WTC11 (cell line): ENCODE data around the gene SLC38A4. TPM values are rescaled to one million over a fixed set of nuclear protein-coding genes. Genes with fewer than 3 reads are reported as not detected.

Source experiments
- ATAC-seq: fragments of 200-7000 bp; cut with Tn5 transposase; 2 replicates; pipeline ENCODE4 v1.10.0; 2021; ENCODE audit warnings: mild to moderate bottlenecking, moderate library complexity
- CTCF ChIA-PET: fragments of 300-600 bp; sonication (Branson Sonifier 250); formaldehyde crosslinking; loops from one replicate; lab custom pipeline; 2021; ENCODE audit warnings: antibody characterized with exemption; lab: Charles Lee
- POLR2A ChIA-PET: fragments of 350-600 bp; sonication (Branson Sonifier 250); formaldehyde crosslinking; loops from one replicate; lab custom pipeline; 2021; ENCODE audit warnings: antibody characterized with exemption; lab: Charles Lee
- DNase-seq: peaks from one replicate; pipeline ENCODE4 v3.0.0; 2021; ENCODE audit warnings: low spot score
- H3K27ac Mint-ChIP-seq: 2 replicates; pipeline ENCODE4 v1.8.0; 2021; ENCODE audit warnings: mixed read lengths
- H3K27me3 Mint-ChIP-seq: 2 replicates; pipeline ENCODE4 v1.8.0; 2021; ENCODE audit warnings: low read depth, mild to moderate bottlenecking, moderate library complexity, mixed read lengths
- H3K36me3 Mint-ChIP-seq: 2 replicates; pipeline ENCODE4 v1.8.0; 2021; ENCODE audit warnings: mixed read lengths
- H3K4me1 Mint-ChIP-seq: 2 replicates; pipeline ENCODE4 v1.8.0; 2022; ENCODE audit warnings: mixed read lengths
- H3K4me3 Mint-ChIP-seq: 2 replicates; pipeline ENCODE4 v1.8.0; 2021; ENCODE audit warnings: mild to moderate bottlenecking, moderate library complexity, mixed read lengths
- H3K9me3 Mint-ChIP-seq: 2 replicates; pipeline ENCODE4 v1.8.0; 2021; ENCODE audit warnings: mixed read lengths
- E2F1 ChIP-seq: sonication (generic); formaldehyde crosslinking; IDR thresholded peaks from 2 replicates; pipeline ENCODE4 v1.8.0; 2022; ENCODE audit warnings: mild to moderate bottlenecking, missing genetic modification reagents
- ELF4 ChIP-seq: sonication (generic); formaldehyde crosslinking; IDR thresholded peaks from 2 replicates; pipeline ENCODE4 v1.8.1; 2022; ENCODE audit warnings: low read depth, mild to moderate bottlenecking, moderate library complexity, missing genetic modification reagents
- GABPB1 ChIP-seq: sonication (generic); formaldehyde crosslinking; IDR thresholded peaks from 2 replicates; pipeline ENCODE4 v1.8.1; 2023; ENCODE audit warnings: mild to moderate bottlenecking, missing genetic modification reagents
- HMGA2 ChIP-seq: fragments of 250-450 bp; sonication (Bioruptor Pico); IDR thresholded peaks from 2 replicates; pipeline ENCODE4 v1.4.0; 2021; ENCODE audit warnings: mild to moderate bottlenecking, moderate library complexity
- IRF2 ChIP-seq: sonication (generic); formaldehyde crosslinking; IDR thresholded peaks from 2 replicates; pipeline ENCODE4 v1.8.0; 2022; ENCODE audit warnings: low read depth, missing genetic modification reagents, borderline replicate concordance
- MXD4 ChIP-seq: fragments of 250-450 bp; sonication (Bioruptor Pico); IDR thresholded peaks from 2 replicates; pipeline ENCODE4 v1.8.0; 2021; ENCODE audit warnings: mild to moderate bottlenecking, moderate library complexity, borderline replicate concordance
- NFE2L1 ChIP-seq: sonication (generic); formaldehyde crosslinking; IDR thresholded peaks from 2 replicates; pipeline ENCODE4 v1.8.1; 2023; ENCODE audit warnings: missing genetic modification reagents
- NFYB ChIP-seq: sonication (generic); formaldehyde crosslinking; conservative IDR thresholded peaks from 2 replicates; pipeline ENCODE4 v1.8.0; 2022; ENCODE audit warnings: low read depth, missing genetic modification reagents
- NR3C1 ChIP-seq: sonication (generic); formaldehyde crosslinking; conservative IDR thresholded peaks from 2 replicates; pipeline ENCODE4 v1.8.1; 2023; ENCODE audit warnings: low read depth, mild to moderate bottlenecking, missing genetic modification reagents
- TEAD4 ChIP-seq: sonication (generic); formaldehyde crosslinking; IDR thresholded peaks from 2 replicates; pipeline ENCODE4 v1.8.0; 2022; ENCODE audit warnings: mild to moderate bottlenecking, missing genetic modification reagents
- ZBTB21 ChIP-seq: sonication (generic); formaldehyde crosslinking; IDR thresholded peaks from 2 replicates; pipeline ENCODE4 v1.8.1; 2023; ENCODE audit warnings: mild to moderate bottlenecking, missing genetic modification reagents, borderline replicate concordance
- ZBTB43 ChIP-seq: sonication (generic); formaldehyde crosslinking; IDR thresholded peaks from 2 replicates; pipeline ENCODE4 v1.8.1; 2023; ENCODE audit warnings: mild to moderate bottlenecking, missing genetic modification reagents
- ZMAT4 ChIP-seq: fragments of 250-450 bp; sonication (Bioruptor Pico); IDR thresholded peaks from 2 replicates; pipeline ENCODE4 v1.9.0; 2021; ENCODE audit warnings: mild to moderate bottlenecking
- ZNF423 ChIP-seq: fragments of 250-450 bp; sonication (Bioruptor Pico); IDR thresholded peaks from 2 replicates; pipeline ENCODE4 v2.1.2; 2022; ENCODE audit warnings: mild to moderate bottlenecking, moderate library complexity
- ZNF425 ChIP-seq: fragments of 250-450 bp; sonication (Bioruptor Pico); conservative IDR thresholded peaks from 2 replicates; pipeline ENCODE4 v1.9.0; 2021; ENCODE audit warnings: mild to moderate bottlenecking
- total RNA-seq: library from RNA; stranded (reverse); gene quantifications from 3 replicates; pipeline ENCODE4 v1.2.3, GENCODE V29; 2021
- TF ChIP-seq, protein P1 (sequence below): sonication (generic); formaldehyde crosslinking; IDR thresholded peaks from 2 replicates; pipeline ENCODE4 v1.8.0; 2022; ENCODE audit warnings: mild to moderate bottlenecking, missing genetic modification reagents
- TF ChIP-seq, protein P2 (sequence below): sonication (generic); formaldehyde crosslinking; IDR thresholded peaks from 2 replicates; pipeline ENCODE4 v1.8.1; 2022; ENCODE audit warnings: mild to moderate bottlenecking, moderate library complexity, missing genetic modification reagents
- TF ChIP-seq, protein P3 (sequence below): sonication (generic); formaldehyde crosslinking; IDR thresholded peaks from 2 replicates; pipeline ENCODE4 v1.8.1; 2023; ENCODE audit warnings: mild to moderate bottlenecking, missing genetic modification reagents, moderate library complexity

Gene SLC38A4
- total RNA-seq, 1 experiment from 2014 or later: 6.1 TPM

DNA sequence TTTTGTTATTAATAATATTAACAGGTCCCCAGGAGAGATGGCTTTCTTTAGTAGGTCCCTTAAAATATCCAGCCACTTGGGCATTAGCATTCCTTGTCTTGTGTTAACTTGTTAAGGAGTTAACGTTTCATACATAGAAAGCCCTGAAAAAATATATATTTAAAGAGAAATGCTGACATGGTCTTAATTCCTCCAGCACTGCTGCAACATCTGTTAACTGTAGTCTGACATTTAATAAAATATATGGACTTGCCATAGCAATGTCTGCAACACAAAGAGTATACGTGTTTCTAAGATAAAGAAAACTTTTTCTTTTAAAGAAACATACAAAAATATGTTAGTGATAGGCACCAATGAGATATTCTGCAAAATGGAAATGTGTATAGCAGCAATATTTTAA is 10.0 kb downstream of the SLC38A4 start:
- no peaks in the 10 kb centered on the region for H3K36me3 Mint-ChIP-seq
- H3K9me3 Mint-ChIP-seq: no peaks in the 10 kb centered on the region
- H3K4me3 Mint-ChIP-seq: no peak overlapping the region
- TF ChIP-seq, protein P1, sequence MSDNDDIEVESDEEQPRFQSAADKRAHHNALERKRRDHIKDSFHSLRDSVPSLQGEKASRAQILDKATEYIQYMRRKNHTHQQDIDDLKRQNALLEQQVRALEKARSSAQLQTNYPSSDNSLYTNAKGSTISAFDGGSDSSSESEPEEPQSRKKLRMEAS: no peak
- no peak for TF ChIP-seq TEAD4 (CRISPR knock-in tag)
- no peak for TF ChIP-seq ZMAT4 (CRISPR knock-in tag)
- no peak for TF ChIP-seq ZNF425 (CRISPR knock-in tag)
- TF ChIP-seq ELF4 (CRISPR knock-in tag): no peak
- TF ChIP-seq, protein P2, sequence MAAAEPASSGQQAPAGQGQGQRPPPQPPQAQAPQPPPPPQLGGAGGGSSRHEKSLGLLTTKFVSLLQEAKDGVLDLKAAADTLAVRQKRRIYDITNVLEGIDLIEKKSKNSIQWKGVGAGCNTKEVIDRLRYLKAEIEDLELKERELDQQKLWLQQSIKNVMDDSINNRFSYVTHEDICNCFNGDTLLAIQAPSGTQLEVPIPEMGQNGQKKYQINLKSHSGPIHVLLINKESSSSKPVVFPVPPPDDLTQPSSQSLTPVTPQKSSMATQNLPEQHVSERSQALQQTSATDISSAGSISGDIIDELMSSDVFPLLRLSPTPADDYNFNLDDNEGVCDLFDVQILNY (CRISPR knock-in tag): no peak
- no peak for TF ChIP-seq IRF2
- TF ChIP-seq E2F1 (CRISPR knock-in tag): no peak
- TF ChIP-seq MXD4: no peak
- no peak for TF ChIP-seq HMGA2 (CRISPR knock-in tag)
- TF ChIP-seq ZNF423 (CRISPR knock-in tag): no peak
- no peak for TF ChIP-seq ZBTB43 (CRISPR knock-in tag)
- TF ChIP-seq, protein P3, sequence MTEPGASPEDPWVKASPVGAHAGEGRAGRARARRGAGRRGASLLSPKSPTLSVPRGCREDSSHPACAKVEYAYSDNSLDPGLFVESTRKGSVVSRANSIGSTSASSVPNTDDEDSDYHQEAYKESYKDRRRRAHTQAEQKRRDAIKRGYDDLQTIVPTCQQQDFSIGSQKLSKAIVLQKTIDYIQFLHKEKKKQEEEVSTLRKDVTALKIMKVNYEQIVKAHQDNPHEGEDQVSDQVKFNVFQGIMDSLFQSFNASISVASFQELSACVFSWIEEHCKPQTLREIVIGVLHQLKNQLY (CRISPR knock-in tag): no peak
- no peak for TF ChIP-seq NFE2L1 (CRISPR knock-in tag)
- no peak for TF ChIP-seq NR3C1 (CRISPR knock-in tag)
- no peak for TF ChIP-seq NFYB (CRISPR knock-in tag)
- DNase-seq (no peak), ATAC-seq (no peak)
- ChIA-PET CTCF (interaction anchor here (1.6 kb wide), 1 partner anchor 168 kb away, joined by 3 read pairs; no protein-coding TSS in a partner anchor), POLR2A (no interaction called here)
- H3K4me1 Mint-ChIP-seq: peaks cover 14% of the 10 kb centered on the region
- H3K27me3 Mint-ChIP-seq: no peaks in the 10 kb centered on the region
- no peak overlapping the region for H3K27ac Mint-ChIP-seq

DNA sequence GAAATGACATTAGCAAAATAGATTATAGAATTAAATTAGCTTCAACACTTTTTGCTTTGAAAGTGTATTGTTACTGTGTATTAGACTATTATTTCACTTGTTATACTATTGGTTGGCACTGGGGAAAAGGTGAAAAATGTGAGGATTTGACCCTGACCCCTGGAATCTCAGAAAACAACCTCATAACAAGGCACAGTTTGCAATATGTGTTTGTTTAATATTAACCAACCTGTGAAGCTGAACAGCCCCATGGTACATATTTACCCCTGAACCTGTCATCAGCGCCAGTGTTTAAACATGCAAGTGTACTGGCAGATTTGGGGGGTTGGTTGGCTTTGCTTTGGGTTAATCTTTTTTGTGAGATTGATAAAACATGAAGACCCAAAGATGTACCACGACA is 11.7 kb downstream of the SLC38A4 start:
- POLR2A ChIA-PET: no interaction called here
- Mint-ChIP-seq H3K9me3 (no peaks in the 10 kb centered on the region), H3K4me3 (no peak overlapping the region)

More for the DNA sequence above, 11.7 kb downstream of the SLC38A4 start:
- H3K36me3 Mint-ChIP-seq: no peaks in the 10 kb centered on the region
- TF ChIP-seq GABPB1 (CRISPR knock-in tag) (peak; percentile 81), ZBTB21 (no peak)
- no peaks in the 10 kb centered on the region for H3K27me3 Mint-ChIP-seq
- CTCF ChIA-PET: interaction anchor here (1.6 kb wide), 1 partner anchor 170 kb away, joined by 3 read pairs; no protein-coding TSS in a partner anchor
- H3K27ac Mint-ChIP-seq: no peak overlapping the region
- H3K4me1 Mint-ChIP-seq: peaks cover 20% of the 10 kb centered on the region
- DNase-seq (no peak), ATAC-seq (no peak)
